H9 (cell line): ENCODE data around the gene RNF157. TPM values are rescaled to one million over a fixed set of nuclear protein-coding genes. Genes with fewer than 3 reads are reported as not detected.

Source experiments
- DNase-seq: peaks from one replicate; pipeline ENCODE4 v3.0.0-alpha.2; 2017
- H2AFZ ChIP-seq: one replicate; pipeline ENCODE4 v1.6.1; 2013; ENCODE audit warnings: mild to moderate bottlenecking, low read length, control low read depth, moderate library complexity
- H2AK5ac ChIP-seq: 2 replicates; pipeline ENCODE4 v1.6.1; 2013; ENCODE audit warnings: low read length, control low read depth, mixed read lengths; ENCODE audit not compliant: insufficient read length
- H2BK120ac ChIP-seq: one replicate; pipeline ENCODE4 v1.6.1; 2013; ENCODE audit warnings: low read depth, mild to moderate bottlenecking, low read length, control low read depth, inconsistent platforms; ENCODE audit not compliant: poor library complexity, severe bottlenecking
- H2BK12ac ChIP-seq: 2 replicates; pipeline ENCODE4 v1.6.1; 2013; ENCODE audit warnings: low read length, control low read depth, mixed read lengths, low read depth; ENCODE audit not compliant: insufficient read length
- H2BK15ac ChIP-seq: 2 replicates; pipeline ENCODE4 v1.6.1; 2013; ENCODE audit warnings: low read depth, low read length, control low read depth
- H2BK20ac ChIP-seq: one replicate; pipeline ENCODE4 v1.6.1; 2013; ENCODE audit warnings: low read depth, mild to moderate bottlenecking, low read length, control low read depth, inconsistent platforms; ENCODE audit not compliant: poor library complexity, severe bottlenecking
- H2BK5ac ChIP-seq: 2 replicates; pipeline ENCODE4 v1.6.1; 2013; ENCODE audit warnings: low read length, control low read depth, mixed read lengths; ENCODE audit not compliant: insufficient read length
- H3K14ac ChIP-seq: 2 replicates; pipeline ENCODE4 v1.6.1; 2013; ENCODE audit warnings: low read length, control low read depth; ENCODE audit not compliant: insufficient read depth
- H3K18ac ChIP-seq: 2 replicates; pipeline ENCODE4 v1.6.1; 2013; ENCODE audit warnings: low read depth, mild to moderate bottlenecking, mixed read lengths, low read length, control low read depth; ENCODE audit not compliant: insufficient read length
- H3K23ac ChIP-seq: 2 replicates; pipeline ENCODE4 v1.6.1; 2013; ENCODE audit warnings: low read length, control low read depth, mixed read lengths, low read depth; ENCODE audit not compliant: insufficient read length
- H3K23me2 ChIP-seq: 2 replicates; pipeline ENCODE4 v1.6.1; 2013; ENCODE audit warnings: low read depth, mild to moderate bottlenecking, mixed read lengths, low read length, control low read depth; ENCODE audit not compliant: insufficient read length, poor library complexity, severe bottlenecking
- H3K27ac ChIP-seq: 2 replicates; pipeline ENCODE4 v1.5.1; 2013; ENCODE audit warnings: low read length, control low read depth, mixed read lengths, low read depth; ENCODE audit not compliant: insufficient read length
- H3K27me3 ChIP-seq: 2 replicates; pipeline ENCODE4 v1.6.1; 2013; ENCODE audit warnings: low read length, control low read depth, inconsistent platforms; ENCODE audit not compliant: insufficient read depth
- H3K4ac ChIP-seq: 2 replicates; pipeline ENCODE4 v1.6.1; 2013; ENCODE audit warnings: low read depth, mild to moderate bottlenecking, control low read depth, inconsistent platforms, low read length, moderate library complexity
- H3K4me1 ChIP-seq: 2 replicates; pipeline ENCODE4 v1.6.1; 2013; ENCODE audit warnings: low read length, control low read depth, inconsistent platforms; ENCODE audit not compliant: insufficient read depth
- H3K4me2 ChIP-seq: 2 replicates; pipeline ENCODE4 v1.6.1; 2013; ENCODE audit warnings: low read length, control low read depth, mixed read lengths; ENCODE audit not compliant: insufficient read length, insufficient read depth
- H3K56ac ChIP-seq: 2 replicates; pipeline ENCODE4 v1.6.1; 2013; ENCODE audit warnings: low read depth, mild to moderate bottlenecking, mixed read lengths, low read length, control low read depth; ENCODE audit not compliant: insufficient read length
- H3K79me1 ChIP-seq: 2 replicates; pipeline ENCODE4 v1.6.1; 2013; ENCODE audit warnings: low read depth, mild to moderate bottlenecking, moderate library complexity, low read length, control low read depth, inconsistent platforms; ENCODE audit not compliant: insufficient read depth, poor library complexity, severe bottlenecking
- H3K79me2 ChIP-seq: 2 replicates; pipeline ENCODE4 v1.6.1; 2013; ENCODE audit warnings: low read length, control low read depth, inconsistent platforms; ENCODE audit not compliant: insufficient read depth
- H3K9ac ChIP-seq: 2 replicates; pipeline ENCODE4 v1.6.1; 2013; ENCODE audit warnings: low read length, control low read depth, mixed read lengths; ENCODE audit not compliant: insufficient read length; ENCODE audit errors: extremely low read depth
- H3K9me3 ChIP-seq: one replicate; pipeline ENCODE4 v1.6.1; 2013; ENCODE audit warnings: low read depth, low read length, inconsistent platforms; ENCODE audit not compliant: control insufficient read depth
- H3T11ph ChIP-seq: one replicate; pipeline ENCODE4 v1.6.1; 2013; ENCODE audit warnings: mild to moderate bottlenecking, low read length, control low read depth, inconsistent platforms
- H4K20me1 ChIP-seq: one replicate; pipeline ENCODE4 v1.6.1; 2013; ENCODE audit not compliant: control insufficient read depth, insufficient read length, insufficient read depth
- H4K5ac ChIP-seq: 2 replicates; pipeline ENCODE4 v1.6.1; 2013; ENCODE audit warnings: low read depth, mild to moderate bottlenecking, mixed read lengths, low read length, control low read depth; ENCODE audit not compliant: insufficient read length
- H4K8ac ChIP-seq: replicated peaks from 2 replicates; pipeline ENCODE4 v1.6.1; 2013; ENCODE audit warnings: low read length, control low read depth, mixed read lengths, low read depth; ENCODE audit not compliant: insufficient read length
- H4K91ac ChIP-seq: 2 replicates; pipeline ENCODE4 v1.6.1; 2013; ENCODE audit warnings: low read depth, mild to moderate bottlenecking, moderate library complexity, mixed read lengths, low read length, control low read depth; ENCODE audit not compliant: insufficient read length
- H3K27ac Mint-ChIP-seq, 3 experiments: 2 replicates in 2 of 3; 3 replicates in 1 of 3; pipeline ENCODE4 v1.8.0; 2020 to 2021; ENCODE audit warnings: mixed read lengths in 3 of 3, mild to moderate bottlenecking in 1 of 3, moderate library complexity in 1 of 3
- H3K27me3 Mint-ChIP-seq: 2 replicates; pipeline ENCODE4 v1.8.0; 2021; ENCODE audit warnings: low read depth, mild to moderate bottlenecking, moderate library complexity, mixed read lengths
- H3K36me3 Mint-ChIP-seq, 3 experiments: 2 replicates in 2 of 3; 3 replicates in 1 of 3; pipeline ENCODE4 v1.8.0; 2020 to 2021; ENCODE audit warnings: low read depth in 3 of 3, mixed read lengths in 3 of 3; ENCODE audit not compliant: insufficient read depth in 1 of 3
- H3K4me1 Mint-ChIP-seq, 2 experiments: 2 replicates each; pipeline ENCODE4 v1.8.0; 2020; ENCODE audit warnings: mixed read lengths in 2 of 2
- H3K4me3 Mint-ChIP-seq, 2 experiments: 2 replicates in 1 of 2; 3 replicates in 1 of 2; pipeline ENCODE4 v1.8.0; 2020 to 2021; ENCODE audit warnings: mild to moderate bottlenecking in 2 of 2, mixed read lengths in 2 of 2, moderate library complexity in 1 of 2
- H3K9me3 Mint-ChIP-seq, 2 experiments: 2 replicates in 1 of 2; 3 replicates in 1 of 2; pipeline ENCODE4 v1.8.0; 2020; ENCODE audit warnings: mild to moderate bottlenecking in 2 of 2, mixed read lengths in 2 of 2, moderate library complexity in 1 of 2
- CTCF ChIP-seq: fragments of 200-600 bp; sonication (generic); conservative IDR thresholded peaks from 3 replicates; pipeline ENCODE4 v1.8.0; 2021; ENCODE audit warnings: antibody characterized with exemption, mild to moderate bottlenecking
- WGBS: extraction: QIAGEN DNeasy Blood & Tissue Kit; methylation state at CpG from one replicate; pipeline ENCODE4 v1.1.7; 2013; ENCODE audit warnings: missing lambda C conversion rate, low lambda C conversion rate, mixed read lengths; ENCODE audit not compliant: insufficient read length; ENCODE audit errors: extremely low coverage; 5-methylcytosine and 5-hydroxymethylcytosine counted together
- total RNA-seq: library from RNA; stranded (reverse); gene quantifications from 2 replicates; pipeline ENCODE4 v1.2.1, GENCODE V29; 2021

The RNF157 gene
- total RNA-seq, 1 experiment from 2014 or later: 9.9 TPM

GRCh38 chr17:76276069-76276431 is 35.8 kb upstream of the RNF157 start:
- H3T11ph ChIP-seq: no peak overlapping the region
- H2BK15ac ChIP-seq: no peak overlapping the region
- H3K27ac ChIP-seq: no peak overlapping the region
- no peak overlapping the region for H3K23ac ChIP-seq
- H3K79me2 ChIP-seq: no peaks in the 10 kb centered on the region
- H3K56ac ChIP-seq: no peak overlapping the region
- no peak overlapping the region for H2BK20ac ChIP-seq
- Mint-ChIP-seq H3K27ac (no peak overlapping the region), H3K27me3 (peaks cover 1% of the 10 kb centered on the region; the same call in 1 of the 2 replicates), H3K9me3 (no peaks in the 10 kb centered on the region), H3K4me3 (no peak overlapping the region; a peak in 1 of 5 replicates), H3K4me1 (peaks cover 9 to 27% of the 10 kb centered on the region in 2 experiments), H3K36me3 (no peaks in the 10 kb centered on the region)
- no peak overlapping the region for H2AK5ac ChIP-seq
- WGBS: no CpG with 5 or more reads among the region's 11 CpGs
- no peak overlapping the region for H2BK12ac ChIP-seq
- H2AFZ ChIP-seq: no peak overlapping the region
- no peak overlapping the region for H4K5ac ChIP-seq
- H3K14ac ChIP-seq: no peak overlapping the region
- no peaks in the 10 kb centered on the region for H4K20me1 ChIP-seq
- no peak overlapping the region for H4K91ac ChIP-seq
- H3K4me1 ChIP-seq: no peaks in the 10 kb centered on the region; the same call in 1 of the 2 replicates
- H3K9ac ChIP-seq: no peak overlapping the region
- H3K27me3 ChIP-seq: no peaks in the 10 kb centered on the region
- no peaks in the 10 kb centered on the region for H3K79me1 ChIP-seq
- no peak overlapping the region for H3K4me2 ChIP-seq
- no peak for DNase-seq
- no peak for TF ChIP-seq CTCF
- H2BK5ac ChIP-seq: no peak overlapping the region
- H3K23me2 ChIP-seq: no peaks in the 10 kb centered on the region
- no peak overlapping the region for H3K4ac ChIP-seq
- H2BK120ac ChIP-seq: no peak overlapping the region
- no peaks in the 10 kb centered on the region for H3K9me3 ChIP-seq
- H4K8ac ChIP-seq: no peak overlapping the region
- no peak overlapping the region for H3K18ac ChIP-seq
